Measurements from ENCODE around the gene SDK2.

Gene SDK2

GRCh38 chr17:73508057-73508930 lies 136.0 kb downstream of the SDK2 start:
- FAIRE-seq, result no peak
- DNase-seq (ENCODE audit: insufficient read length, low spot score), result no peak
- TF ChIP-seq CTCF (IDR thresholded peaks at IDR 0.05; ENCODE audit: insufficient read depth, missing control alignments), result no peak

DNA sequence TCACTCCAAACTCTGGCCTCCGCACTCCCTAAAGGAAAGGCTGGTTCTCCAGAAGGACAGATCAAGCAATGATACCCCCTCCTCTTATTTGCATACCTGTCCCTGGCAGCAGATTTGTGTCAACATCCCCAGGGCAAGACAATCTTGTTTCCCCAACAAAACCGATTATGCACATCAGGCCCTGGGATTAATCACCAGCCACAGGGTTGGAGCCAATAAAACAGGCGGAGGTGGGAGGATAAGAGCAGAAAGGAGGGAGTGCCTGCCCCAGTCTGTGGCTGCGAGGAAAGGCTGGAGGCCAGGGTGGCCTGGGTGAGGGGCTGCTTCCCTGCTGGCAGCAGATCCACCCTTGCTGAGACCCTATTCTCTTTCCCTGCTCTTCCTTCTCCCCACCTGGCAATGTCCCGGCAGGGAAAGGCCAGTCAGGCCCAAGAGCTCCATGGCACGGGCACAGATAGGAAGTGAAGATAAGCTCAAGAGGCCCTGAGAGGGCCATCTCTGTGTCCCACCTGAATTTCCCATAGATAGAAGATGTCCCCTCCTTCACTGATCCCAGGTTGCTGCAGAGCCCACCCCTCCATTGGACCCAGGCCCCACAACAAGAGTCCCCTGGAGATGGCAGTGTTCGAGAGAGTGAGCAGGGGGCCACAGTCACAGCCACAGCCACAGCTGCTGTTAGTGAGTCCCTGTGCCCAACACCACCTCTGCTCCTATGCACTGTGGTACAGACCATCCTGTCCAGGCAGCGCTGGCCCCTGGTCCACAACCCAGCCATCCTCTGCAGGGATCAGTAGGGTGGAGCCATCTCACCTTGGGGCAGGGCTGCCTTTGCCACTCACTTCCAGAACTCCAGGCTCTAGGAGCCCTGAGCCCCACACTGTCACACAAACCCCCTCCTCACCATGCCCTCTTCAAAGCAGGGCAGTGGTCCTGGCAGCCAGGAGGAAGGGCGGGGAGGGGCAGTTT lies 137.5 kb downstream of the SDK2 start:
- peak; percentile 76 for FAIRE-seq
- no peak for TF ChIP-seq CTCF (IDR thresholded peaks at IDR 0.05; ENCODE audit: insufficient read depth, missing control alignments)
- DNase-seq (ENCODE audit: insufficient read length, low spot score), result peak; percentile 77

GRCh38 chr17:73503560-73503959 lies 140.7 kb downstream of the SDK2 start:
- DNase-seq (ENCODE audit: insufficient read length, low spot score) (no peak), FAIRE-seq (no peak)
- no peak for TF ChIP-seq CTCF (IDR thresholded peaks at IDR 0.05; ENCODE audit: insufficient read depth, missing control alignments)

DNA sequence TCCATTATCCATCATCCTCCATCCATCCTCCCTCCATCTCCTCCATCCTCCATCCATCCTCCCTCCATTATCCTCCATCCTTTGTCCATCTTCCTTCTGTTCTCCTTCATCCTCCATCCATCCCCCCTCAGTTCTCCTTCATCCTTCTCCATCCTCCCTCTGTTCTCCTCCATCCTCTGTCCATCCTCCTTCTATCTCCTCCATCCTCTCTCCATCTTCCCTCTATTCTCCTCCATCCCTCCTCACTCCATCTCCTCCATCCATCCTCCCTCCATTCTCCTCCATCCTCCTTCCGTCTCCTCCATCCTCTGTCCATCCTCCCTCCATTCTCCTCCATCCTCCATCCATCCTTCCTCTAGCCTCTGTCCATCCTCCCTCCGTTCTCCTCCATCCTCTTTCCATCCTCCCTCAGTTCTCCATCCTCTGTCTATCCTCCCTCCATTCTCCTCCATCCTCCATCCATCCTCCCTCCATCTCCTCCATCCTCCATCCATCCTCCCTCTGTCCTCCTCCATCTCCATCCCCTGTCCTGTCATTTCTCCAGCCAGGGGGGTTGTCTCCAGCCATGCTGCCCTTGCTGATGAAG lies 143.7 kb downstream of the SDK2 start:
- TF ChIP-seq CTCF (IDR thresholded peaks at IDR 0.05; ENCODE audit: insufficient read depth, missing control alignments), result no peak
- FAIRE-seq (no peak), DNase-seq (ENCODE audit: insufficient read length, low spot score) (no peak)

- DNase-seq (ENCODE audit: insufficient read length, low spot score) (no peak), FAIRE-seq (no peak)
- TF ChIP-seq CTCF (IDR thresholded peaks at IDR 0.05; ENCODE audit: insufficient read depth, missing control alignments), result no peak
Observed at GRCh38 chr17:73498886-73499554, 145.2 kb downstream of the SDK2 start.

DNA sequence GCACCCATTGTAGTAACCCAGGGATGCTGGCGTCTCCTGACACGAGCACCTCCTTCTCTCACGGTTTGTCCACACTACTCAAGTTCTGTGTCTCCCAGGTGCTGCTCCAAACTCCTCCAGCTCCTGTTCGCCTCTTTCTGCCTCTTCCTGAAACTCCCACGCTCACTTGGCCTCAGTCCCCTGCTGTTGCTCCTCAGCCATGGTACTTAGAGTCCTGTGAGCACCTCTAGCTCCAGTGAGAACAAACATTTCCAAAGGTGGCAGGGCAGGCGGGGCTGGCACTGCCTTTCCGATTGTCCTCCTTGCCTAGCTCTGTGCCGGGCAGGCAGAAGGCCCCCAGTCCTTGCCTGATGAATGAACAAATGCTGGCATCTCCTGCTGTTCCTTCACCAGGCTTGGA lies 146.1 kb downstream of the SDK2 start:
- DNase-seq (ENCODE audit: insufficient read length, low spot score) (no peak), FAIRE-seq (no peak)
- no peak for TF ChIP-seq CTCF (IDR thresholded peaks at IDR 0.05; ENCODE audit: insufficient read depth, missing control alignments)
